HEK293 (cell line): Measurements from ENCODE around the gene CMTM1.

Source experiments
- CTCF ChIA-PET: fragments of 350-600 bp; formaldehyde crosslinking; extraction: SDS; loops from one replicate; lab custom pipeline; 2021; ENCODE audit warnings: antibody characterized with exemption; lab: Yijun Ruan, JAX
- POLR2A ChIA-PET: fragments of 300-600 bp; formaldehyde crosslinking; extraction: SDS; loops from one replicate; lab custom pipeline; 2020; ENCODE audit warnings: antibody characterized with exemption, inconsistent platforms; lab: Yijun Ruan, JAX
- H3K27ac ChIP-seq: fragments of 200-500 bp; sonication (Bioruptor generic); 2 replicates; pipeline ENCODE4 v1.5.1; 2014; ENCODE audit warnings: low read depth, low read length, control low read depth, inconsistent platforms; ENCODE audit errors: extremely low read depth
- H3K36me3 ChIP-seq, 2 experiments: fragments of 200-500 bp in 1 of 2; sonication (Bioruptor generic) in 1 of 2; 1 replicate in 1 of 2; 2 replicates in 1 of 2; pipeline ENCODE4 v1.5.1; 2014 to 2017; ENCODE audit warnings: inconsistent platforms in 2 of 2, low read length in 2 of 2; ENCODE audit not compliant: control insufficient read depth in 2 of 2, insufficient read depth in 1 of 2
- H3K4me1 ChIP-seq: fragments of 200-500 bp; sonication (Bioruptor generic); 2 replicates; pipeline ENCODE4 v1.5.1; 2014; ENCODE audit warnings: mild to moderate bottlenecking, low read length, inconsistent platforms; ENCODE audit not compliant: control insufficient read depth, insufficient read depth
- H3K4me3 ChIP-seq: 2 replicates; pipeline ENCODE4 v1.5.1; 2011; ENCODE audit warnings: low read depth, mild to moderate bottlenecking, control low read depth, low read length, moderate library complexity
- H3K9me3 ChIP-seq: fragments of 200-500 bp; sonication (Bioruptor generic); 2 replicates; pipeline ENCODE4 v1.5.1; 2014; ENCODE audit warnings: low read depth, low read length, inconsistent platforms; ENCODE audit not compliant: control insufficient read depth, insufficient read depth
- BCL11B ChIP-seq: fragments of 450-650 bp; formaldehyde crosslinking; IDR thresholded peaks from 2 replicates; pipeline ENCODE4 v1.5.1; 2016; ENCODE audit warnings: low read depth, missing biosample characterization, missing genetic modification characterization
- FEZF1 ChIP-seq: fragments of 450-650 bp; formaldehyde crosslinking; IDR thresholded peaks from 2 replicates; pipeline ENCODE4 v1.5.1; 2016; ENCODE audit warnings: missing biosample characterization, missing genetic modification characterization
- GLIS1 ChIP-seq: fragments of 450-650 bp; formaldehyde crosslinking; IDR thresholded peaks from 2 replicates; pipeline ENCODE4 v1.5.1; 2016; ENCODE audit warnings: missing biosample characterization, missing genetic modification characterization
- MYNN ChIP-seq: fragments of 450-650 bp; formaldehyde crosslinking; IDR thresholded peaks from 2 replicates; pipeline ENCODE4 v1.5.1; 2016; ENCODE audit warnings: missing biosample characterization, missing genetic modification characterization, borderline replicate concordance
- OSR2 ChIP-seq: fragments of 450-650 bp; formaldehyde crosslinking; IDR thresholded peaks from 2 replicates; pipeline ENCODE4 v1.5.1; 2016; ENCODE audit warnings: missing biosample characterization, missing genetic modification characterization
- OVOL3 ChIP-seq: fragments of 450-650 bp; formaldehyde crosslinking; IDR thresholded peaks from 2 replicates; pipeline ENCODE4 v1.5.1; 2016; ENCODE audit warnings: missing biosample characterization, missing genetic modification characterization
- PRDM4 ChIP-seq: fragments of 450-650 bp; formaldehyde crosslinking; IDR thresholded peaks from 2 replicates; pipeline ENCODE4 v1.5.1; 2017; ENCODE audit warnings: missing biosample characterization, missing genetic modification characterization
- SETDB1 ChIP-seq: IDR thresholded peaks from one replicate; pipeline ENCODE4 v1.6.1; 2017; ENCODE audit warnings: mild to moderate bottlenecking, low read length, moderate library complexity, mixed read lengths; ENCODE audit not compliant: insufficient read length
- WT1 ChIP-seq: fragments of 450-650 bp; formaldehyde crosslinking; IDR thresholded peaks from 2 replicates; pipeline ENCODE4 v1.5.1; 2016; ENCODE audit warnings: missing biosample characterization, missing genetic modification characterization
- ZBTB44 ChIP-seq: fragments of 450-650 bp; IDR thresholded peaks from 2 replicates; pipeline ENCODE4 v1.5.1; 2018; ENCODE audit warnings: missing biosample characterization, mild to moderate bottlenecking, missing genetic modification characterization
- ZBTB6 ChIP-seq: fragments of 450-650 bp; formaldehyde crosslinking; IDR thresholded peaks from 2 replicates; pipeline ENCODE4 v1.5.1; 2017; ENCODE audit warnings: missing biosample characterization, missing genetic modification characterization
- ZEB2 ChIP-seq: fragments of 450-650 bp; formaldehyde crosslinking; IDR thresholded peaks from 2 replicates; pipeline ENCODE4 v1.5.1; 2016; ENCODE audit warnings: missing biosample characterization, missing genetic modification characterization
- ZFP41 ChIP-seq: fragments of 450-650 bp; formaldehyde crosslinking; IDR thresholded peaks from 2 replicates; pipeline ENCODE4 v1.5.1; 2016; ENCODE audit warnings: missing biosample characterization, missing genetic modification characterization, borderline replicate concordance
- ZIC2 ChIP-seq: fragments of 450-650 bp; formaldehyde crosslinking; IDR thresholded peaks from 2 replicates; pipeline ENCODE4 v1.5.1; 2016; ENCODE audit warnings: missing biosample characterization, missing genetic modification characterization
- ZNF174 ChIP-seq: fragments of 450-650 bp; formaldehyde crosslinking; IDR thresholded peaks from 2 replicates; pipeline ENCODE4 v1.5.0; 2017; ENCODE audit warnings: missing biosample characterization, mild to moderate bottlenecking, missing genetic modification characterization
- ZNF18 ChIP-seq: fragments of 450-650 bp; formaldehyde crosslinking; IDR thresholded peaks from 2 replicates; pipeline ENCODE4 v1.5.1; 2016; ENCODE audit warnings: missing biosample characterization, missing genetic modification characterization
- ZNF24 ChIP-seq: fragments of 450-650 bp; formaldehyde crosslinking; IDR thresholded peaks from 2 replicates; pipeline ENCODE4 v1.5.1; 2016; ENCODE audit warnings: missing biosample characterization, missing genetic modification characterization
- ZNF335 ChIP-seq: fragments of 450-650 bp; formaldehyde crosslinking; conservative IDR thresholded peaks from 2 replicates; pipeline ENCODE4 v1.5.1; 2016; ENCODE audit warnings: missing biosample characterization, missing genetic modification characterization
- ZNF366 ChIP-seq: fragments of 450-650 bp; formaldehyde crosslinking; conservative IDR thresholded peaks from 2 replicates; pipeline ENCODE4 v1.5.1; 2016; ENCODE audit warnings: missing biosample characterization, missing genetic modification characterization
- ZNF391 ChIP-seq: fragments of 450-650 bp; formaldehyde crosslinking; IDR thresholded peaks from 2 replicates; pipeline ENCODE4 v1.5.1; 2016; ENCODE audit warnings: low read depth, missing biosample characterization, missing genetic modification characterization, borderline replicate concordance
- ZNF558 ChIP-seq: fragments of 450-650 bp; formaldehyde crosslinking; IDR thresholded peaks from 2 replicates; pipeline ENCODE4 v1.5.1; 2016; ENCODE audit warnings: missing biosample characterization, missing genetic modification characterization
- ZNF561 ChIP-seq: fragments of 450-650 bp; IDR thresholded peaks from 2 replicates; pipeline ENCODE4 v1.5.1; 2018; ENCODE audit warnings: missing biosample characterization, missing genetic modification characterization, borderline replicate concordance
- ZNF626 ChIP-seq: fragments of 450-650 bp; sonication (Bioruptor Pico); formaldehyde crosslinking; IDR thresholded peaks from 2 replicates; pipeline ENCODE4 v1.5.1; 2018; ENCODE audit warnings: missing biosample characterization, missing genetic modification characterization, inconsistent platforms
- ZNF660 ChIP-seq: fragments of 450-650 bp; IDR thresholded peaks from 2 replicates; pipeline ENCODE4 v1.5.1; 2018; ENCODE audit warnings: missing biosample characterization, mild to moderate bottlenecking, missing genetic modification characterization
- ZNF747 ChIP-seq: fragments of 450-650 bp; formaldehyde crosslinking; IDR thresholded peaks from 2 replicates; pipeline ENCODE4 v1.5.1; 2016; ENCODE audit warnings: missing biosample characterization, missing genetic modification characterization
- ZNF768 ChIP-seq: fragments of 450-650 bp; formaldehyde crosslinking; IDR thresholded peaks from 2 replicates; pipeline ENCODE4 v1.5.1; 2018; ENCODE audit warnings: missing biosample characterization, mild to moderate bottlenecking, missing genetic modification characterization
- ZNF792 ChIP-seq: fragments of 450-650 bp; formaldehyde crosslinking; IDR thresholded peaks from 2 replicates; pipeline ENCODE4 v1.5.1; 2016; ENCODE audit warnings: missing biosample characterization, missing genetic modification characterization
- ZNF830 ChIP-seq: fragments of 450-650 bp; IDR thresholded peaks from 2 replicates; pipeline ENCODE4 v1.5.0; 2018; ENCODE audit warnings: missing biosample characterization, missing genetic modification characterization, low read depth, mild to moderate bottlenecking, moderate library complexity
- TF ChIP-seq, protein P1 (sequence below): fragments of 450-650 bp; formaldehyde crosslinking; IDR thresholded peaks from 2 replicates; pipeline ENCODE4 v1.5.1; 2017; ENCODE audit warnings: missing biosample characterization, missing genetic modification characterization
- TF ChIP-seq, protein P2 (sequence below): fragments of 450-650 bp; formaldehyde crosslinking; IDR thresholded peaks from 2 replicates; pipeline ENCODE4 v1.5.1; 2016; ENCODE audit warnings: missing biosample characterization, missing genetic modification characterization

CMTM1 gene

GRCh38 chr16:66617010-66617434 is 50.8 kb downstream of the CMTM1 start:
- ChIA-PET POLR2A (interaction anchor here (1.3 kb wide), 1 partner anchor 9 kb away, joined by 4 read pairs; no protein-coding TSS in a partner anchor), CTCF (interaction anchor here (0.7 to 5.3 kb wide), 4 partner anchors 9 to 112 kb away, joined by 3 to 28 read pairs (median 10); no protein-coding TSS in a partner anchor)
- Histone ChIP-seq H3K9me3 (no peaks in the 10 kb centered on the region), H3K4me3 (no peak overlapping the region), H3K27ac (no peak overlapping the region), H3K36me3 (peaks cover 0 to 72% of the 10 kb centered on the region in 2 experiments; a peak in 1 of 3 replicates), H3K4me1 (peaks cover 13% of the 10 kb centered on the region)
- TF ChIP-seq SETDB1: no peak
- TF ChIP-seq OVOL3 (tag by site-specific recombination): no peak
- TF ChIP-seq ZEB2 (tag by site-specific recombination): no peak; the same call in 1 of the 2 replicates
- TF ChIP-seq MYNN (tag by site-specific recombination): no peak
- 0 out of 2 replicates have a peak, but pooled peaks have one; percentile 22 for TF ChIP-seq ZNF561 (tag by site-specific recombination)
- no peak for TF ChIP-seq ZNF792 (tag by site-specific recombination)
- TF ChIP-seq ZNF391 (tag by site-specific recombination): no peak
- peak; percentile 54; the same call in 1 of the 2 replicates for TF ChIP-seq FEZF1 (tag by site-specific recombination)
- no peak for TF ChIP-seq BCL11B (tag by site-specific recombination)
- TF ChIP-seq ZBTB6 (tag by site-specific recombination): no peak
- TF ChIP-seq, protein P1, sequence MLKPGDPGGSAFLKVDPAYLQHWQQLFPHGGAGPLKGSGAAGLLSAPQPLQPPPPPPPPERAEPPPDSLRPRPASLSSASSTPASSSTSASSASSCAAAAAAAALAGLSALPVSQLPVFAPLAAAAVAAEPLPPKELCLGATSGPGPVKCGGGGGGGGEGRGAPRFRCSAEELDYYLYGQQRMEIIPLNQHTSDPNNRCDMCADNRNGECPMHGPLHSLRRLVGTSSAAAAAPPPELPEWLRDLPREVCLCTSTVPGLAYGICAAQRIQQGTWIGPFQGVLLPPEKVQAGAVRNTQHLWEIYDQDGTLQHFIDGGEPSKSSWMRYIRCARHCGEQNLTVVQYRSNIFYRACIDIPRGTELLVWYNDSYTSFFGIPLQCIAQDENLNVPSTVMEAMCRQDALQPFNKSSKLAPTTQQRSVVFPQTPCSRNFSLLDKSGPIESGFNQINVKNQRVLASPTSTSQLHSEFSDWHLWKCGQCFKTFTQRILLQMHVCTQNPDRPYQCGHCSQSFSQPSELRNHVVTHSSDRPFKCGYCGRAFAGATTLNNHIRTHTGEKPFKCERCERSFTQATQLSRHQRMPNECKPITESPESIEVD: peak; percentile 72
- no peak for TF ChIP-seq ZNF366
- no peak for TF ChIP-seq ZNF174 (tag by site-specific recombination)
- no peak for TF ChIP-seq ZBTB44 (tag by site-specific recombination)
- no peak for TF ChIP-seq ZNF660 (tag by site-specific recombination)
- TF ChIP-seq ZNF24 (tag by site-specific recombination): peak; percentile 32; the same call in 1 of the 2 replicates
- 0 out of 2 replicates have a peak, but pooled peaks have one; percentile 13 for TF ChIP-seq ZNF335 (tag by site-specific recombination)
- peak; percentile 46; the same call in 1 of the 2 replicates for TF ChIP-seq OSR2 (tag by site-specific recombination)
- no peak for TF ChIP-seq ZNF747 (tag by site-specific recombination)
- no peak for TF ChIP-seq ZNF768 (tag by site-specific recombination)
- TF ChIP-seq WT1: no peak
- TF ChIP-seq, protein P2, sequence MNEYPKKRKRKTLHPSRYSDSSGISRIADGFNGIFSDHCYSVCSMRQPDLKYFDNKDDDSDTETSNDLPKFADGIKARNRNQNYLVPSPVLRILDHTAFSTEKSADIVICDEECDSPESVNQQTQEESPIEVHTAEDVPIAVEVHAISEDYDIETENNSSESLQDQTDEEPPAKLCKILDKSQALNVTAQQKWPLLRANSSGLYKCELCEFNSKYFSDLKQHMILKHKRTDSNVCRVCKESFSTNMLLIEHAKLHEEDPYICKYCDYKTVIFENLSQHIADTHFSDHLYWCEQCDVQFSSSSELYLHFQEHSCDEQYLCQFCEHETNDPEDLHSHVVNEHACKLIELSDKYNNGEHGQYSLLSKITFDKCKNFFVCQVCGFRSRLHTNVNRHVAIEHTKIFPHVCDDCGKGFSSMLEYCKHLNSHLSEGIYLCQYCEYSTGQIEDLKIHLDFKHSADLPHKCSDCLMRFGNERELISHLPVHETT: no peak
- no peak for TF ChIP-seq ZFP41 (tag by site-specific recombination)
- no peak for TF ChIP-seq ZNF558
- TF ChIP-seq ZNF626 (tag by site-specific recombination): no peak
- peak; percentile 85 for TF ChIP-seq ZIC2 (tag by site-specific recombination)
- TF ChIP-seq ZNF18 (tag by site-specific recombination): no peak
- TF ChIP-seq PRDM4 (tag by site-specific recombination): no peak
- no peak for TF ChIP-seq ZNF830
- peak; percentile 53 for TF ChIP-seq GLIS1 (tag by site-specific recombination)
